OCI-LY7 (cell line): ENCODE measurements around the gene KEL. TPM values are rescaled to one million over a fixed set of nuclear protein-coding genes. Genes with fewer than 3 reads are reported as not detected.

Experiments
- BruUV-seq: library from RNA; stranded (reverse); fragments of 400-500 nt; replicated peaks from 2 replicates; lab custom pipeline; 2021; lab: Mats Ljungman, UMichigan
- CTCF ChIA-PET: fragments of 300-600 bp; sonication (Branson Sonifier 250); formaldehyde crosslinking; loops from one replicate; lab custom pipeline; 2022; ENCODE audit warnings: antibody characterized with exemption; ENCODE audit not compliant: unreplicated experiment; lab: Charles Lee
- POLR2A ChIA-PET: fragments of 300-600 bp; sonication (Branson Sonifier 250); formaldehyde crosslinking; loops from one replicate; lab custom pipeline; 2022; ENCODE audit warnings: antibody characterized with exemption; lab: Charles Lee
- DNase-seq: peaks from one replicate; pipeline ENCODE4 v3.0.0-alpha.2; 2015; ENCODE audit warnings: low spot score
- H2AFZ ChIP-seq: fragments of 200-600 bp; sonication (generic), shearing (Covaris generic); 2 replicates; pipeline ENCODE4 v1.6.1; 2014; ENCODE audit warnings: mild to moderate bottlenecking, antibody characterized with exemption, low read length, moderate library complexity
- H3K27ac ChIP-seq: fragments of 200-600 bp; sonication (generic); 2 replicates; pipeline ENCODE4 v1.5.1; 2014; ENCODE audit warnings: mixed run types, low read depth, mild to moderate bottlenecking, moderate library complexity, low read length, inconsistent platforms; ENCODE audit not compliant: poor library complexity, severe bottlenecking
- H3K36me3 ChIP-seq: fragments of 200-600 bp; sonication (generic); 2 replicates; pipeline ENCODE4 v1.6.1; 2014; ENCODE audit warnings: mild to moderate bottlenecking, antibody characterized with exemption, low read length, moderate library complexity, mixed read lengths; ENCODE audit not compliant: insufficient read depth
- H3K4me1 ChIP-seq: fragments of 200-600 bp; sonication (generic); 2 replicates; pipeline ENCODE4 v1.5.1; 2014; ENCODE audit warnings: mild to moderate bottlenecking, low read length; ENCODE audit not compliant: insufficient read depth, poor library complexity, severe bottlenecking
- H3K4me2 ChIP-seq: fragments of 200-600 bp; sonication (generic); 2 replicates; pipeline ENCODE4 v1.6.1; 2014; ENCODE audit warnings: mild to moderate bottlenecking, low read length
- H3K4me3 ChIP-seq: fragments of 200-600 bp; sonication (generic); 2 replicates; pipeline ENCODE4 v1.5.1; 2014; ENCODE audit warnings: mild to moderate bottlenecking, low read depth, low read length; ENCODE audit not compliant: poor library complexity, severe bottlenecking
- H3K79me2 ChIP-seq: fragments of 200-600 bp; sonication (generic); 2 replicates; pipeline ENCODE4 v1.6.1; 2016; ENCODE audit warnings: low read depth, mild to moderate bottlenecking, low read length, moderate library complexity, mixed read lengths; ENCODE audit not compliant: insufficient read depth
- H3K9me2 ChIP-seq: fragments of 200-600 bp; sonication (generic); 2 replicates; pipeline ENCODE4 v1.6.1; 2016; ENCODE audit warnings: mild to moderate bottlenecking, low read length, mixed read lengths; ENCODE audit not compliant: insufficient read depth
- H3K9me3 ChIP-seq: fragments of 200-600 bp; sonication (generic); 2 replicates; pipeline ENCODE4 v1.6.1; 2014; ENCODE audit warnings: mild to moderate bottlenecking, mixed run types, low read length, mixed read lengths
- H4K20me1 ChIP-seq: fragments of 200-600 bp; sonication (generic); 2 replicates; pipeline ENCODE4 v1.6.1; 2014; ENCODE audit warnings: mild to moderate bottlenecking, antibody characterized with exemption, low read length, moderate library complexity, mixed read lengths; ENCODE audit not compliant: insufficient read depth
- CTCF ChIP-seq: fragments of 200-600 bp; sonication (generic); conservative IDR thresholded peaks from 2 replicates; pipeline ENCODE4 v1.5.1; 2014; ENCODE audit warnings: mild to moderate bottlenecking, antibody characterized with exemption, low read length, moderate library complexity, mixed read lengths
- EZH2phosphoT487 ChIP-seq: fragments of 200-600 bp; sonication (generic); IDR thresholded peaks from 2 replicates; pipeline ENCODE4 v1.6.1; 2018; ENCODE audit warnings: low read depth, borderline replicate concordance, mild to moderate bottlenecking, mixed run types, antibody characterized with exemption, low read length, moderate library complexity, mixed read lengths
- intact Hi-C: fragments of 100-400 bp; cut with micrococcal nuclease; formaldehyde crosslinking; loops from one replicate; pipeline ENCODE4 v1.10.0; 2022; ENCODE audit not compliant: unreplicated experiment
- total RNA-seq, 2 experiments: library from RNA; depleted of rRNA in 1 of 2; stranded (reverse); fragments of >200 nt in 1 of 2; shearing (Covaris generic) in 1 of 2; gene quantifications; 2 replicates each; pipeline ENCODE4 v1.2.3, GENCODE V29; 2014 to 2022

Gene KEL
- total RNA-seq, 2 experiments from 2014 or later: 1.5 to 2.2 TPM

GRCh38 chr7:142948603-142949002 is 13.6 kb downstream of the KEL start:
- POLR2A ChIA-PET: no interaction called here
- no peak overlapping the region for H3K4me2 ChIP-seq
- H3K9me3 ChIP-seq: no peaks in the 10 kb centered on the region
- intact Hi-C loops: no loop called here
- no peaks in the 10 kb centered on the region for H3K9me2 ChIP-seq
- no peaks in the 10 kb centered on the region for H3K79me2 ChIP-seq
- no peak for DNase-seq
- H2AFZ ChIP-seq: no peak overlapping the region
- H4K20me1 ChIP-seq: no peaks in the 10 kb centered on the region
- H3K4me1 ChIP-seq: no peaks in the 10 kb centered on the region
- BruUV-seq: no TSS peak
- H3K4me3 ChIP-seq: no peak overlapping the region
- no peak overlapping the region for H3K27ac ChIP-seq
- no peak for TF ChIP-seq EZH2phosphoT487
- no peak for TF ChIP-seq CTCF
- no peaks in the 10 kb centered on the region for H3K36me3 ChIP-seq
- CTCF ChIA-PET: no interaction called here

GRCh38 chr7:142945001-142945400 is 17.2 kb downstream of the KEL start:
- Histone ChIP-seq H3K4me3 (no peak overlapping the region), H2AFZ (no peak overlapping the region), H3K9me2 (no peaks in the 10 kb centered on the region), H3K36me3 (no peaks in the 10 kb centered on the region), H3K4me1 (no peaks in the 10 kb centered on the region), H3K27ac (no peak overlapping the region), H3K79me2 (no peaks in the 10 kb centered on the region), H4K20me1 (no peaks in the 10 kb centered on the region), H3K4me2 (no peak overlapping the region), H3K9me3 (no peaks in the 10 kb centered on the region)
- no peak for TF ChIP-seq EZH2phosphoT487
- no peak for TF ChIP-seq CTCF
- intact Hi-C loops: no loop called here
- BruUV-seq: no TSS peak
- CTCF ChIA-PET: no interaction called here
- POLR2A ChIA-PET: no interaction called here
- no peak for DNase-seq

GRCh38 chr7:142943706-142944268 is 18.4 kb downstream of the KEL start:
- H3K27ac ChIP-seq: no peak overlapping the region
- no peaks in the 10 kb centered on the region for H3K4me1 ChIP-seq
- TF ChIP-seq EZH2phosphoT487 (no peak), CTCF (no peak)
- no TSS peak for BruUV-seq
- no peaks in the 10 kb centered on the region for H3K9me2 ChIP-seq
- H3K4me3 ChIP-seq: no peak overlapping the region
- no peak for DNase-seq
- no peak overlapping the region for H3K4me2 ChIP-seq
- no peaks in the 10 kb centered on the region for H3K36me3 ChIP-seq
- no peak overlapping the region for H2AFZ ChIP-seq
- ChIA-PET CTCF (no interaction called here), POLR2A (no interaction called here)
- no peaks in the 10 kb centered on the region for H4K20me1 ChIP-seq
- H3K9me3 ChIP-seq: no peaks in the 10 kb centered on the region
- intact Hi-C loops: no loop called here
- no peaks in the 10 kb centered on the region for H3K79me2 ChIP-seq
